SK-N-MC (cell line): ENCODE data around the gene PPP1R12B.
"Not testable (repeated sequence)": the region's sequence is repeated elsewhere in the genome, so short reads cannot be mapped to it uniquely, and the experiment has no call there.

Source experiments
- DNase-seq: peaks from one replicate; pipeline ENCODE4 v3.0.0-alpha.2; 2011; ENCODE audit warnings: low read depth, low spot score
- H3K27ac ChIP-seq: fragments of 200-600 bp; sonication (generic); 2 replicates; pipeline ENCODE4 v1.5.1; 2016; ENCODE audit warnings: mixed run types
- H3K36me3 ChIP-seq: fragments of 200-600 bp; sonication (generic); 2 replicates; pipeline ENCODE4 v1.6.1; 2017; ENCODE audit warnings: antibody characterized with exemption, low read length, mixed read lengths; ENCODE audit not compliant: insufficient read depth
- H3K4me3 ChIP-seq: fragments of 200-600 bp; sonication (generic); 2 replicates; pipeline ENCODE4 v1.5.1; 2016
- H3K9ac ChIP-seq: fragments of 200-600 bp; sonication (generic); 2 replicates; pipeline ENCODE4 v1.8.0; 2017; ENCODE audit warnings: mixed run types, mixed read lengths; ENCODE audit not compliant: insufficient read length
- H3K9me3 ChIP-seq: fragments of 200-600 bp; sonication (generic); 2 replicates; pipeline ENCODE4 v1.6.1; 2017; ENCODE audit warnings: low read depth, mild to moderate bottlenecking, antibody characterized with exemption, low read length, moderate library complexity, mixed read lengths
- EZH2 ChIP-seq: fragments of 200-600 bp; sonication (generic); IDR thresholded peaks from one replicate; pipeline ENCODE4 v1.6.1; 2017; ENCODE audit warnings: antibody characterized with exemption
- FOXP2 ChIP-seq: optimal IDR thresholded peaks from 2 replicates; pipeline ENCODE3; 2011; ENCODE audit warnings: mild to moderate bottlenecking, moderate library complexity; ENCODE audit not compliant: insufficient read depth; ENCODE audit errors: extremely low read length, control extremely low read depth
- POLR2AphosphoS5 ChIP-seq: IDR thresholded peaks from 2 replicates; pipeline ENCODE4 v1.6.1; 2012; ENCODE audit warnings: mild to moderate bottlenecking, low read depth, low read length, borderline replicate concordance

PPP1R12B gene

DNA sequence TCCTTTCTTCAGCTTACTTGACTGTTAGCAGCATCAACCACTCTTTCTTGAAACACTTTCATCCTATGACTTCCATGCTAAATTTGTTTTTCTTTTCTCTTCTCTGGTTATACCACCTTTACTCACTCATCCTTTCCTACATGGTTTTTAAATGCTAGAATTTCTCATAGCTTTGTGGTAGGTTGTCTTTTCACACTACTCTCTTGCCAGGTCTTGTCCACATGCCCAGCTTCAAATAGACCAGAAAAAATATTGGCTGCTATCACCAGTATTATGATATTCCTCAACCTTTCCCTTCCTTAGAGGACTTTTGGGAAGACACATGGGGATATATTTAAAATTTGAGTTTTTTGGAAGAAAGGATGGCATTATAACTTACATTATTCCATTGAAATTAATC, 48.8 kb downstream of the PPP1R12B start:
- DNase-seq, result no peak
- TF ChIP-seq EZH2 (no peak), POLR2AphosphoS5 (no peak), FOXP2 (no peak)
- H3K9me3 ChIP-seq, result no peaks in the 10 kb centered on the region

DNA sequence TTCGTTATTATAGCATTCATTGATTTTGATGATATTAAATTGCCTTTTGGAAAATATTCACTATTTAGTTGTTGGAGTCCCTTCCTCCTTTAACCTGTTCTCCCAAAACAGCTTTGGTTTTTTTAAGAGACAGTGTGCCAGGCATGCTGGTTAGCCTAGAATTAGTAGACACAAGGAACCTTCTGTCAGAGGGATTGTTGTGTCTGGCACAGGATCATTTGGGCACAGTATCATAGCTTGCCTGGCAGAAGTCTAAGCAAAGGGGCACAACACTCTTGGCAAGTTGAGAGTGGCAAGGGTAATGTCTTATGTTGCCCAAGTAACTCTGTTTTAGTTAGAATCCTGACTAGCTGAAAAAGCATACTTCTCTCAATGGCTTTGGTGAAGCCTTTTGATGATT, 49.9 kb downstream of the PPP1R12B start:
- not testable (repeated sequence) for H3K9ac ChIP-seq, H3K27ac ChIP-seq, DNase-seq, H3K9me3 ChIP-seq, H3K4me3 ChIP-seq, H3K36me3 ChIP-seq

More for the DNA sequence above, 48.8 kb downstream of the PPP1R12B start:
- no peaks in the 10 kb centered on the region for H3K36me3 ChIP-seq
- no peak overlapping the region for H3K4me3 ChIP-seq
- H3K27ac ChIP-seq, result no peak overlapping the region
- no peak overlapping the region for H3K9ac ChIP-seq

DNA sequence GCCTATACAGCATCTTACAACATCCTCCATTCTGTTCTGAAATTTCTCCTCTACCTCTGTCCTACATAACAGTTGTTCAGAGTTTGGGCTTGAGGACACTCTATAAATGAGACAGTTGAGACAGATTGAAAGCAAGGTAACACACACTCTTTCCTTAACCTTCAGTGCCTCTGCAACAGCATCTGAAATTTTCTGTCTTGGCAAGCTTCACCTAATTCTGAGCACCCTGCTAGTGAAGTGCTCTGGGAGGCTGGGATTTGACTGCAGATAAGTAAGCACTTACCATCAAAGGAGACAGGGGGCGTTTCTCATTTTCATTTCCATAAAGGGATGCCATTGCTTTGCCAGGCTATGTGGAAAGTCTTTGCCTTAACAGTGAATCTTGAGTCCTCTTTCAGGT, 53.3 kb downstream of the PPP1R12B start:
- not testable (repeated sequence) for H3K36me3 ChIP-seq, H3K9ac ChIP-seq, DNase-seq, H3K9me3 ChIP-seq, H3K27ac ChIP-seq, H3K4me3 ChIP-seq

DNA sequence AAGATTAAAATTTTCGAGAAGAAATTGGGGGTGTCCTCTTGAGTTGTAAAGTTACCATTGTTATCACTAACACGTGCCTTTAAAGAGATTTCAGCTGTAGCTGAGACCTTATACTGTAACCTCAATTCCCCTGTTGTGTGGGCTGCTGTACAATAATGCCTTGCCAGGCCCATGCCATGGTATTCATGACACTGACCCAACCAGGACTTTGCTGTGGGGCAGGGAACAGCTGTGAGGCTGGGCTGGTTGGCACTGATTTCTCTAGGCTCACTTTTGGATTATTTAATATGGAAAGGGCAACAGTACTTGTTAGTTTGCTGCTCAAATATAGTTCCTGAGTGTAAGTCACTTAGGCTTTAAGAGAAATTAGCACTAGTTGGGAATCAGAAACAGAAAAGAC, 54.9 kb downstream of the PPP1R12B start:
- not testable (repeated sequence) for H3K9me3 ChIP-seq, H3K4me3 ChIP-seq, H3K27ac ChIP-seq, DNase-seq, H3K9ac ChIP-seq, H3K36me3 ChIP-seq

DNA sequence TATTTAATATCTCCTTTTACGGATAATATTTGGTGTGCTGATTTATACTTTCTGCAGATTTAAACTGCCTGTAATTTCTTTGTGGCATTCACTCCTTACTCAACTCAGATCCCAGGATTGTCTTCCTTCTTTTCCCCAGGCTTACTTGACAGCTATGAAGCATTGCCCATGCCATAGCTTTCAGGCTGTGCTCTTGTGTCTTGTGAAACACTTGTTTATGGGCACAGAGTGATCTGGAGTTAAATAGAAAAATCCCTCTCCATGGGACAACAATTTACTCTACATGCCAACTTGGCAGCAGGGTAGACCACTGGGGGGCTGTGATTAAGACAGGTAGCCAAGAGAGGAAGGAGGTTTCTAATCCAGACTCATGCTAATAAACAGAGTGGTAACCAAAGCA, 57.4 kb downstream of the PPP1R12B start:
- DNase-seq, result no peak
- no peak overlapping the region for H3K9ac ChIP-seq
- H3K36me3 ChIP-seq, result no peaks in the 10 kb centered on the region
- H3K27ac ChIP-seq, result no peak overlapping the region
- no peak overlapping the region for H3K4me3 ChIP-seq
- TF ChIP-seq FOXP2, result no peak
- TF ChIP-seq POLR2AphosphoS5, result no peak
- no peak for TF ChIP-seq EZH2
- H3K9me3 ChIP-seq, result no peaks in the 10 kb centered on the region

DNA sequence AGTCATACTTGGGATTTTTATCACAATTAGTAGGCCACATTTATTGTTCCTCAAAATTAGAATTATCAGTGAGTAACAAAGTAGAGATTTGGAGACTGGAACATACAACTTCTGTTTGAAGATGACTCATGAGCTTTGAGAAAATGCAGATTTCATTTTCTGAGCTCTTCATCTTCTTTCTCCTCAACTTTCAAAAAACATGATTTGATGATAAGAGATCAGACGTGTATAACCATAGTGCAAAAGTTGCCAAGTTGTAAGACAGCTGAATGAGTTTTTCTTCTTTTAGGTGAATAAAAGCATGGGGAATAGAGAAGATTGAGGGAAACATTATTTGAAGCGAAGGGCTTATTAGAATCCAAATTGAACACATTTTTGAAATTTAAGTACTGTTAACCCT, 58.4 kb downstream of the PPP1R12B start:
- not testable (repeated sequence) for DNase-seq, H3K27ac ChIP-seq, H3K36me3 ChIP-seq, H3K9ac ChIP-seq, H3K4me3 ChIP-seq, H3K9me3 ChIP-seq

DNA sequence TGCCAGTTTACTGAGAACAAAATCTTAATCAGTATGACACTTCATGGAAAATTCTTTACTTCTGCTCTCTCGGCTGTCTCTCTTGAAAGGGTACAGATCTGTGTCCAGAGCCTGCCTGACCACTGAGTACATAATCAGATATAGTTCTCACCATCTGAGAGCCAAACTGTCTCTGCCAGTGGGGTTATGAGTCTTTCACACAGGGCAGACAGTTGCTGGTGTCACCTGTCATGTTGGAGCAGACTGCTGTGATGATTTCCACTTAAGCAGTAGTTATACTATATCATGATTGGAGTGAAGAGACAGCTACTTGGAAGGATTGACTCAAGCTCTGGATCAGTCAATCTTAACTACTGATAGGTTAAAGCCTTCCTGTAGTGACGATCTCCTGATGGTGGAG, 58.9 kb downstream of the PPP1R12B start:
- not testable (repeated sequence) for H3K9ac ChIP-seq, DNase-seq, H3K27ac ChIP-seq, H3K9me3 ChIP-seq, H3K36me3 ChIP-seq, H3K4me3 ChIP-seq

DNA sequence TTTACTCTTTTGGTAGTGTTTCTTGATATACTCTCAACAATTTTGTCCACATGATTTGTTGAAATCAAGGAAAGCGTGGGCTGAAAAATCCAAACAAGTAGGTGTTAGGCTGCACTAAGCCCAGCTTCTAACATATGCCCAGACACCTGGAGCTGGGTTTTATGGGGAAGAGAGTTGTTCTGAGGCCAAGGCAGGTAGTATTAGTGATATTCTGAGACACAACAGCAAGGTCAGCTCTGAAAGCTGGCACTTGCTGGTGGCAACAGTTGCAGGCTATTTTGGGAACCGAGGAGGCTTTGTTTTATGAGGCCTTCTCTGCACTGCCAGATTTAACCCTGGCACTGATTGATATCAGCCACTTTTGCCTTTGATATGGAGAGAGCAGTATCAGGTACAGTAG, 61.8 kb downstream of the PPP1R12B start:
- not testable (repeated sequence) for H3K27ac ChIP-seq, H3K9ac ChIP-seq, H3K36me3 ChIP-seq, H3K9me3 ChIP-seq, DNase-seq, H3K4me3 ChIP-seq

DNA sequence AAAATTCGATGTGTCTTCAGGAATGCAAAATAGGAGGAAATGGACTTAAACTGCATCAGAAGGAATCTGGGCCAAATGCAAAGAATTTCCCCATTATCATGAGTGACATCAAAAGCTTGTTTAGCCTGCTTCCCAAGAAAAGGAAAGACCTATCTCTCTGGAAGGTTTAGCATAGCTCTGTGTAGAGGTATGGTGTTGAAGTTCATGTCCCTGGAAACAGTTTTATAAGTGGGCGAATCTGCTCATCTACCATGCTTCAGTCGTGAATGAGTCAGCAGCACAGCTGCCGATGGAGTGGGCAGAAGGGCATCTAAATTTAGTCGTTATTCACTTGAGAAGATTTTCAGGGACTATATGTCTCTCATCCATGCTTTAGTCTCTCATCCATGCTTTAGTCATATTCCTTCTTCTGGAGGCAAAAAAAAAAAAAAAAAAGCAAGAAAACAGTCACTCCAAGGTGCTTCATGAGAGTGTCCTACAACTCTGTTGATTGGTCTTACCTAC, 62.4 kb downstream of the PPP1R12B start:
- not testable (repeated sequence) for H3K36me3 ChIP-seq, H3K9ac ChIP-seq, DNase-seq, H3K4me3 ChIP-seq, H3K9me3 ChIP-seq, H3K27ac ChIP-seq

DNA sequence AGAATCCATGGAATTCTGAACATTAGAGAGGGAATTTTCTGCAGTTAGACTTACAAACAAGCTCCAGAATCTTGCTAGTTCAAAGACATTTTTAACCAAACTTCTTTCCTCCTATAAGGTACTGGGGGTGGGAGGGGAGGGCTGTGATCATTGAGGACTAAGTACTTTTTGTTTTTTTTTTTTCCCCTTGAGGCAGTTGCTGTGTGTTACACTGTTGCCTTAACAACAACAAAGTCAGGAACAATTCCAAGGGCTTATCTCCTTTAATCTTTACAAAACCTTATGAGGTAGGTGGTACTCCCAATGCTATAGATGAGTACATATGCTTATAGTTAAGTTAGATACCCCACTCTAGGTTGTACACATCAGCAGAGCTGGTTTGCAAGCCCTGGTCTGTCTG, 62.9 kb downstream of the PPP1R12B start:
- H3K9me3 ChIP-seq, result no peaks in the 10 kb centered on the region
- H3K27ac ChIP-seq, result no peak overlapping the region
- TF ChIP-seq POLR2AphosphoS5 (no peak), FOXP2 (no peak), EZH2 (no peak)
- no peaks in the 10 kb centered on the region for H3K36me3 ChIP-seq
- DNase-seq, result no peak
- H3K4me3 ChIP-seq, result no peak overlapping the region
- no peak overlapping the region for H3K9ac ChIP-seq

DNA sequence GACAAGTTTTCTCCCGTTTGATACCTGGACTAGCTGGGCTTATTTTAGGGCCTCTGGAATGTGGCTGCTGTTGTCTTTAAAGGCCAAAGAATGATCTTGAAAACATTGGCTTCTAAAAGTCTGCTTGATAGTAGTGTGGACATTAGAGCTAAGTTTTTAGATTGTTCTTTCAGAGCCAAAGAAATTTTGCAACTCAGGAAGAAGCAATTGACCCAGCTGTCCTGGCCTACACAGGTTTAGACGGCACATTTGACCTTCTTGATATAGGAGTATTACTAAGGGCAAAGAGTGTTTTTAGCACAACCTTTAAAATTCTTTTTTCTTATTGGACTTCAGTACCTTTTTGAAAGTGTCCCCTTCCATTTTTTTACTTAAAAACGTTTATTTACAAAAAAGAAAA, 63.9 kb downstream of the PPP1R12B start:
- not testable (repeated sequence) for DNase-seq, H3K9me3 ChIP-seq, H3K4me3 ChIP-seq, H3K9ac ChIP-seq, H3K36me3 ChIP-seq, H3K27ac ChIP-seq
